NB4 (cell line): ENCODE measurements around the gene SRGAP2B.
"Not testable (repeated sequence)": the region's sequence is repeated elsewhere in the genome, so short reads cannot be mapped to it uniquely, and the experiment has no call there.

ENCODE experiments used
- MAX ChIP-seq: IDR thresholded peaks from 2 replicates; pipeline ENCODE4 v1.6.1; 2011; ENCODE audit warnings: low read depth, low read length
- POLR2A ChIP-seq: IDR thresholded peaks from 2 replicates; pipeline ENCODE4 v1.6.1; 2011; ENCODE audit warnings: mild to moderate bottlenecking; ENCODE audit not compliant: insufficient read length; ENCODE audit errors: extremely low read depth
- TF ChIP-seq, protein P1 (sequence below): IDR thresholded peaks from one replicate; pipeline ENCODE4 v1.5.1; 2012; ENCODE audit warnings: low read depth, low read length

GRCh38 chr1:144932153-144932552, 163.0 kb downstream of the SRGAP2B start:
- TF ChIP-seq, protein P1, sequence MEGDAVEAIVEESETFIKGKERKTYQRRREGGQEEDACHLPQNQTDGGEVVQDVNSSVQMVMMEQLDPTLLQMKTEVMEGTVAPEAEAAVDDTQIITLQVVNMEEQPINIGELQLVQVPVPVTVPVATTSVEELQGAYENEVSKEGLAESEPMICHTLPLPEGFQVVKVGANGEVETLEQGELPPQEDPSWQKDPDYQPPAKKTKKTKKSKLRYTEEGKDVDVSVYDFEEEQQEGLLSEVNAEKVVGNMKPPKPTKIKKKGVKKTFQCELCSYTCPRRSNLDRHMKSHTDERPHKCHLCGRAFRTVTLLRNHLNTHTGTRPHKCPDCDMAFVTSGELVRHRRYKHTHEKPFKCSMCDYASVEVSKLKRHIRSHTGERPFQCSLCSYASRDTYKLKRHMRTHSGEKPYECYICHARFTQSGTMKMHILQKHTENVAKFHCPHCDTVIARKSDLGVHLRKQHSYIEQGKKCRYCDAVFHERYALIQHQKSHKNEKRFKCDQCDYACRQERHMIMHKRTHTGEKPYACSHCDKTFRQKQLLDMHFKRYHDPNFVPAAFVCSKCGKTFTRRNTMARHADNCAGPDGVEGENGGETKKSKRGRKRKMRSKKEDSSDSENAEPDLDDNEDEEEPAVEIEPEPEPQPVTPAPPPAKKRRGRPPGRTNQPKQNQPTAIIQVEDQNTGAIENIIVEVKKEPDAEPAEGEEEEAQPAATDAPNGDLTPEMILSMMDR: not testable (repeated sequence)
- not testable (repeated sequence) for TF ChIP-seq POLR2A, MAX
